Heart left ventricle (tissue), 16 donors: Measurements from ENCODE around the gene PCYT2. TPM values are rescaled to one million over a fixed set of nuclear protein-coding genes. Genes with fewer than 3 reads are reported as not detected.

Source experiments
- ATAC-seq, 4 donors: fragments of 200-7000 bp; cut with Tn5 transposase; one replicate each; pipeline ENCODE4 v1.9.1; 2020 to 2022; ENCODE audit warnings: moderate library complexity in 4 of 4, mild to moderate bottlenecking in 3 of 4, moderate number of reproducible peaks in 1 of 4
- DNase-seq, 5 donors: peaks; one replicate each; pipeline ENCODE4 v3.0.0-alpha.2; 2020
- H3K27ac ChIP-seq, 12 donors: fragments of 200-600 bp; sonication (generic) in 4 of 12; one replicate each; pipeline versions ENCODE4 v1.5.0 to v1.8.0; 2016 to 2022; ENCODE audit warnings: mild to moderate bottlenecking in 2 of 12
- H3K27me3 ChIP-seq, 9 donors: fragments of 200-600 bp; sonication (generic) in 2 of 9; one replicate each; pipeline versions ENCODE4 v1.5.1 to v1.8.0; 2016 to 2022; ENCODE audit warnings: mild to moderate bottlenecking in 3 of 9
- H3K36me3 ChIP-seq, 9 donors: fragments of 200-600 bp; sonication (generic) in 2 of 9; one replicate each; pipeline versions ENCODE4 v1.5.0 to v1.8.0; 2018 to 2022; ENCODE audit warnings: mild to moderate bottlenecking in 2 of 9
- H3K4me1 ChIP-seq, 12 donors: fragments of 200-600 bp; sonication (generic) in 4 of 12; one replicate each; pipeline versions ENCODE4 v1.5.0 to v1.8.0; 2016 to 2022; ENCODE audit warnings: mild to moderate bottlenecking in 3 of 12
- H3K4me3 ChIP-seq, 12 donors: fragments of 200-600 bp; sonication (generic) in 4 of 12; one replicate each; pipeline versions ENCODE4 v1.5.0 to v1.8.0; 2017 to 2022; ENCODE audit warnings: mild to moderate bottlenecking in 9 of 12, moderate library complexity in 4 of 12
- H3K9me3 ChIP-seq, 12 donors: fragments of 200-600 bp; sonication (generic) in 4 of 12; one replicate each; pipeline versions ENCODE4 v1.5.0 to v1.8.0; 2016 to 2022; ENCODE audit warnings: mild to moderate bottlenecking in 1 of 12
- CTCF ChIP-seq, 12 donors: fragments of 200-600 bp; sonication (generic) in 4 of 12; IDR thresholded peaks; one replicate each; pipeline versions ENCODE4 v1.5.0 to v1.8.0; 2018 to 2022; ENCODE audit warnings: antibody characterized with exemption in 12 of 12, mild to moderate bottlenecking in 5 of 12
- POLR2A ChIP-seq, 2 donors: fragments of 450-650 bp; IDR thresholded peaks; one replicate each; pipeline ENCODE4 v1.6.1; 2017; ENCODE audit warnings: antibody characterized with exemption in 2 of 2, mild to moderate bottlenecking in 2 of 2, moderate library complexity in 2 of 2
- WGBS, 4 donors: extraction: QIAGEN DNeasy Blood & Tissue Kit in 2 of 4; methylation state at CpG; one replicate each; pipeline versions ENCODE4 v1.1.5 to v1.1.7; 2013 to 2018; 5-methylcytosine and 5-hydroxymethylcytosine counted together
- intact Hi-C, 10 donors: fragments of 100-400 bp; cut with DNase I; formaldehyde crosslinking; loops; one replicate each; pipeline versions ENCODE4 v1.11.1 to v1.14.2; 2022
- polyA plus RNA-seq, 2 donors: library from polyadenylated mRNA; stranded (reverse); fragments of 200-250 nt; gene quantifications; one replicate each; pipeline ENCODE4 v1.2.3, GENCODE V29; 2013
- total RNA-seq, 9 donors: library from RNA; depleted of rRNA in 2 of 9; stranded (reverse); fragments of >200 nt in 2 of 9; fragmentation: NEBNext Ultra II Directional in 3 of 9; extraction: Animal tissue kit (Norgen Biotek cat#: 25700) in 3 of 9; gene quantifications; one replicate each; pipeline versions ENCODE4 v1.1.0 to v1.2.4, GENCODE V29; 2016 to 2023
- donor health status: ischemic (EF 13 %, LVEDD 7.1; RV severe dilation, severe dysfunction).
- donor health status: healthy with polysubstance abuse.
- donor health status: DM: no; HTN: yes; CAD: no.
- donor health status: DM: no; HTN: no; CAD: no.
- donor health status: ischemic (EF 25% LVEDD 6.9; RV normal size, moderate dysfunction).
- donor health status: ischemic (EF 25% LVEDD 5.7; RV mildly dilated, moderate dysfunction).
- donor health status: healthy.
- donor health status: DM: yes; HTN: yes; CAD: no.
- donor health status: ischemic (EF 35%, LVEDD 5.7; RV mildly dilated, moderate dysfunction).
- donor health status: nonischemic (EF 11% LVEDD 7.7; RV severe dilation, severe dysfunction).
- donor health status: DM: yes; HTN: yes; CAD: no.
- donor health status: PGD.
- donor health status: ischemic (EF 29% LVEDD 5.4; RV normal size, mild dysfunction).
- donor health status: nonischemic (EF 23%, LVEDD 6.1; RV moderate dilation, normal function).

PCYT2 gene
- total and polyA plus RNA-seq, 11 donors: 28.8 to 85.5 (median 49.7) TPM

GRCh38 chr17:81939218-81939617 lies 28.0 kb upstream of the PCYT2 start:
- WGBS, 4 donors: 61 to 68% (median 67%) methylated on average over 5 to 15 of the region's 15 CpGs
- Histone ChIP-seq H3K4me1 (peaks cover 0 to 50% (median 27%) of the 10 kb centered on the region in 12 donors), H3K36me3 (no peaks in the 10 kb centered on the region), H3K27me3 (peaks cover 0 to 9% (median 0%) of the 10 kb centered on the region in 9 donors), H3K27ac (peak overlapping the region in 3 of 12 donors; percentile 77 to 87 (median 83)), H3K9me3 (no peaks in the 10 kb centered on the region), H3K4me3 (no peak overlapping the region)
- no peak for ATAC-seq
- peak in 1 of 5 donors; percentile 26 for DNase-seq
- no peak for TF ChIP-seq CTCF (IDR thresholded peaks at IDR 0.05)
- TF ChIP-seq POLR2A (IDR thresholded peaks at IDR 0.05): no peak
- intact Hi-C loops: no loop called here

GRCh38 chr17:81935709-81936084 lies 24.5 kb upstream of the PCYT2 start:
- Histone ChIP-seq H3K27ac (no peak overlapping the region), H3K4me3 (no peak overlapping the region), H3K4me1 (peaks cover 0 to 38% (median 18%) of the 10 kb centered on the region in 12 donors), H3K9me3 (no peaks in the 10 kb centered on the region), H3K27me3 (peaks cover 0 to 4% (median 0%) of the 10 kb centered on the region in 9 donors), H3K36me3 (no peaks in the 10 kb centered on the region)
- intact Hi-C loops: no loop called here
- WGBS, 4 donors: 89 to 100% (median 93%) methylated on average over 3 to 6 of the region's 6 CpGs
- TF ChIP-seq POLR2A (IDR thresholded peaks at IDR 0.05): no peak
- no peak for TF ChIP-seq CTCF (IDR thresholded peaks at IDR 0.05)
- DNase-seq (no peak), ATAC-seq (no peak)

- 94 to 95% (median 95%) methylated on average over 30 to 38 of the region's 38 CpGs for WGBS, 4 donors
- Histone ChIP-seq H3K4me1 (peaks cover 0 to 32% (median 15%) of the 10 kb centered on the region in 12 donors), H3K27me3 (peaks cover 0 to 4% (median 0%) of the 10 kb centered on the region in 9 donors), H3K9me3 (no peaks in the 10 kb centered on the region), H3K4me3 (no peak overlapping the region), H3K36me3 (no peaks in the 10 kb centered on the region), H3K27ac (no peak overlapping the region)
- DNase-seq: peak in 1 of 5 donors; percentile 30
- TF ChIP-seq CTCF (IDR thresholded peaks at IDR 0.05) (no peak), POLR2A (IDR thresholded peaks at IDR 0.05) (no peak)
- no peak for ATAC-seq
- intact Hi-C loops: no loop called here
These were observed 23.9 kb upstream of the PCYT2 start for GRCh38 chr17:81934850-81935708.

GRCh38 chr17:81934098-81934757 lies 23.0 kb upstream of the PCYT2 start:
- peaks cover 0 to 2% (median 0%) of the 10 kb centered on the region in 9 donors for H3K27me3 ChIP-seq

More at GRCh38 chr17:81934098-81934757, 23.0 kb upstream of the PCYT2 start:
- H3K4me1 ChIP-seq: peaks cover 0 to 23% (median 10%) of the 10 kb centered on the region in 12 donors
- H3K4me3 ChIP-seq: no peak overlapping the region
- peak in 2 of 5 donors; percentile 5 to 21 for DNase-seq
- H3K9me3 ChIP-seq: no peaks in the 10 kb centered on the region
- H3K36me3 ChIP-seq: no peaks in the 10 kb centered on the region
- ATAC-seq: no peak
- intact Hi-C loops: no loop called here
- no peak overlapping the region for H3K27ac ChIP-seq
- WGBS, 4 donors: 82 to 100% (median 90%) methylated on average over 1 to 23 of the region's 23 CpGs
- no peak for TF ChIP-seq CTCF (IDR thresholded peaks at IDR 0.05)
- no peak for TF ChIP-seq POLR2A (IDR thresholded peaks at IDR 0.05)
